Fibroblast of lung (primary cell): Measurements from ENCODE around the gene KATNAL2. TPM values are rescaled to one million over a fixed set of nuclear protein-coding genes. Genes with fewer than 3 reads are reported as not detected.

ENCODE experiments used
- DNase-seq, 2 donors: peaks; one replicate each; pipeline versions ENCODE4 v3.0.0 to v3.0.0-alpha.2; 2010; ENCODE audit warnings: low read depth in 2 of 2
- H2AFZ ChIP-seq: 2 replicates; pipeline ENCODE4 v1.5.1; 2012; ENCODE audit warnings: low read length, control low read depth, inconsistent platforms
- H3K27ac ChIP-seq: 2 replicates; pipeline ENCODE4 v1.5.1; 2011; ENCODE audit warnings: low read length, control low read depth; ENCODE audit not compliant: insufficient read depth
- H3K27me3 ChIP-seq: 2 replicates; pipeline ENCODE4 v1.5.1; 2011; ENCODE audit warnings: mild to moderate bottlenecking, low read length; ENCODE audit not compliant: control insufficient read depth, insufficient read depth
- H3K36me3 ChIP-seq: 2 replicates; pipeline ENCODE4 v1.5.1; 2011; ENCODE audit warnings: low read length; ENCODE audit not compliant: control insufficient read depth, insufficient read depth
- H3K4me1 ChIP-seq: 2 replicates; pipeline ENCODE4 v1.5.1; 2011; ENCODE audit warnings: low read length; ENCODE audit not compliant: control insufficient read depth, insufficient read depth; ENCODE audit errors: extremely low read depth
- H3K4me2 ChIP-seq: 2 replicates; pipeline ENCODE4 v1.5.1; 2011; ENCODE audit warnings: low read length, control low read depth; ENCODE audit not compliant: insufficient read depth; ENCODE audit errors: extremely low read depth
- H3K4me3 ChIP-seq, 4 experiments: fragments of 200-600 bp in 1 of 4; sonication (generic) in 1 of 4; replicated peaks in 1 of 4; 2 replicates each; pipeline ENCODE4 v1.5.1; 2011 to 2016; ENCODE audit warnings: low read length in 4 of 4, low read depth in 3 of 4, mild to moderate bottlenecking in 3 of 4, control low read depth in 2 of 4, inconsistent platforms in 1 of 4, mixed read lengths in 1 of 4; ENCODE audit not compliant: insufficient read depth in 1 of 4; ENCODE audit errors: control extremely low read depth in 1 of 4
- H3K79me2 ChIP-seq: 2 replicates; pipeline ENCODE4 v1.5.1; 2012; ENCODE audit warnings: mild to moderate bottlenecking, low read length, inconsistent platforms; ENCODE audit not compliant: control insufficient read depth, insufficient read depth
- H3K9ac ChIP-seq: 2 replicates; pipeline ENCODE4 v1.5.1; 2011; ENCODE audit warnings: mild to moderate bottlenecking, low read length, control low read depth; ENCODE audit not compliant: insufficient read depth
- H3K9me3 ChIP-seq: 2 replicates; pipeline ENCODE4 v1.5.1; 2012; ENCODE audit warnings: low read depth, low read length; ENCODE audit not compliant: control insufficient read depth, insufficient read depth
- H4K20me1 ChIP-seq: 2 replicates; pipeline ENCODE4 v1.5.1; 2011; ENCODE audit warnings: low read length; ENCODE audit not compliant: control insufficient read depth, insufficient read depth; ENCODE audit errors: extremely low read depth
- CTCF ChIP-seq, 2 donors: IDR thresholded peaks in 1 of 2; conservative IDR thresholded peaks in 1 of 2; 1 replicate in 1 of 2; 2 replicates in 1 of 2; pipeline ENCODE4 v1.5.1; 2011 to 2012; ENCODE audit warnings: low read length in 2 of 2, control low read depth in 1 of 2, inconsistent platforms in 1 of 2, low read depth in 1 of 2, mild to moderate bottlenecking in 1 of 2
- EZH2 ChIP-seq: IDR thresholded peaks from 2 replicates; pipeline ENCODE4 v1.5.1; 2012; ENCODE audit warnings: low read length, control low read depth, mild to moderate bottlenecking; ENCODE audit errors: missing control alignments
- polyA plus RNA-seq, 2 donors: library from polyadenylated mRNA; depleted of rRNA in 1 of 2; stranded (reverse) in 1 of 2; unstranded in 1 of 2; fragments of >200 nt; gene quantifications; 2 replicates each; pipeline ENCODE4 v1.2.1, GENCODE V29; 2011 to 2012; ENCODE audit warnings: missing spikeins in 1 of 2
- total RNA-seq: library from RNA; depleted of rRNA; stranded (reverse); fragments of >200 nt; gene quantifications from 2 replicates; pipeline ENCODE4 v1.2.1, GENCODE V29; 2014

KATNAL2 gene
- total and polyA plus RNA-seq, 2 donors (not counting 1 experiment from before 2014, with no cell fraction given): 1.8 to 3.8 TPM

- Histone ChIP-seq H4K20me1 (no peaks in the 10 kb centered on the region), H3K4me2 (no peak overlapping the region), H2AFZ (no peak overlapping the region), H3K36me3 (no peaks in the 10 kb centered on the region), H3K4me3 (no peak overlapping the region), H3K4me1 (no peaks in the 10 kb centered on the region), H3K9me3 (no peaks in the 10 kb centered on the region), H3K9ac (no peak overlapping the region), H3K27me3 (no peaks in the 10 kb centered on the region), H3K79me2 (peaks cover 3% of the 10 kb centered on the region), H3K27ac (no peak overlapping the region)
- no peak for DNase-seq
- TF ChIP-seq EZH2: no peak
- no peak for TF ChIP-seq CTCF (conservative IDR thresholded peaks at IDR 0.05 in 1 of 2, IDR thresholded peaks at IDR 0.05 in 1 of 2; ENCODE audit: low read depth in 1 of 2, low read length in 2 of 2)
These were observed 14.0 kb upstream of the KATNAL2 start for GRCh38 chr18:46903406-46903805.

- no peak for TF ChIP-seq CTCF (conservative IDR thresholded peaks at IDR 0.05 in 1 of 2, IDR thresholded peaks at IDR 0.05 in 1 of 2; ENCODE audit: low read depth in 1 of 2, low read length in 2 of 2)
- TF ChIP-seq EZH2: no peak
- Histone ChIP-seq H3K27ac (no peak overlapping the region), H3K4me3 (no peak overlapping the region), H3K4me1 (no peaks in the 10 kb centered on the region), H3K36me3 (no peaks in the 10 kb centered on the region), H3K9ac (no peak overlapping the region), H4K20me1 (no peaks in the 10 kb centered on the region), H3K9me3 (no peaks in the 10 kb centered on the region), H3K4me2 (no peak overlapping the region), H3K27me3 (no peaks in the 10 kb centered on the region), H2AFZ (no peak overlapping the region), H3K79me2 (peaks cover 29% of the 10 kb centered on the region)
- no peak for DNase-seq
These were observed 7.9 kb upstream of the KATNAL2 start for GRCh38 chr18:46909497-46909896.

GRCh38 chr18:46910856-46911255 is 6.5 kb upstream of the KATNAL2 start:
- H3K4me2 ChIP-seq: no peak overlapping the region
- TF ChIP-seq EZH2 (no peak), CTCF (conservative IDR thresholded peaks at IDR 0.05 in 1 of 2, IDR thresholded peaks at IDR 0.05 in 1 of 2; ENCODE audit: low read depth in 1 of 2, low read length in 2 of 2) (no peak)
- DNase-seq: no peak

More at GRCh38 chr18:46910856-46911255, 6.5 kb upstream of the KATNAL2 start:
- H3K79me2 ChIP-seq: peaks cover 38% of the 10 kb centered on the region
- no peaks in the 10 kb centered on the region for H3K9me3 ChIP-seq
- H3K4me1 ChIP-seq: no peaks in the 10 kb centered on the region
- H3K27ac ChIP-seq: no peak overlapping the region
- H3K27me3 ChIP-seq: no peaks in the 10 kb centered on the region
- no peak overlapping the region for H3K4me3 ChIP-seq
- H4K20me1 ChIP-seq: no peaks in the 10 kb centered on the region
- H2AFZ ChIP-seq: no peak overlapping the region
- H3K36me3 ChIP-seq: no peaks in the 10 kb centered on the region
- no peak overlapping the region for H3K9ac ChIP-seq
